Ammon's horn (tissue), 1 donor: Measurements from ENCODE around the gene BEND6.
A peak's percentile ranks its signal among the peaks of the same experiment; 100 is the strongest.

Experiments used
- DNase-seq: peaks from one replicate; pipeline ENCODE4 v3.0.0-alpha.2; 2016; ENCODE audit warnings: low spot score

BEND6 gene

DNA sequence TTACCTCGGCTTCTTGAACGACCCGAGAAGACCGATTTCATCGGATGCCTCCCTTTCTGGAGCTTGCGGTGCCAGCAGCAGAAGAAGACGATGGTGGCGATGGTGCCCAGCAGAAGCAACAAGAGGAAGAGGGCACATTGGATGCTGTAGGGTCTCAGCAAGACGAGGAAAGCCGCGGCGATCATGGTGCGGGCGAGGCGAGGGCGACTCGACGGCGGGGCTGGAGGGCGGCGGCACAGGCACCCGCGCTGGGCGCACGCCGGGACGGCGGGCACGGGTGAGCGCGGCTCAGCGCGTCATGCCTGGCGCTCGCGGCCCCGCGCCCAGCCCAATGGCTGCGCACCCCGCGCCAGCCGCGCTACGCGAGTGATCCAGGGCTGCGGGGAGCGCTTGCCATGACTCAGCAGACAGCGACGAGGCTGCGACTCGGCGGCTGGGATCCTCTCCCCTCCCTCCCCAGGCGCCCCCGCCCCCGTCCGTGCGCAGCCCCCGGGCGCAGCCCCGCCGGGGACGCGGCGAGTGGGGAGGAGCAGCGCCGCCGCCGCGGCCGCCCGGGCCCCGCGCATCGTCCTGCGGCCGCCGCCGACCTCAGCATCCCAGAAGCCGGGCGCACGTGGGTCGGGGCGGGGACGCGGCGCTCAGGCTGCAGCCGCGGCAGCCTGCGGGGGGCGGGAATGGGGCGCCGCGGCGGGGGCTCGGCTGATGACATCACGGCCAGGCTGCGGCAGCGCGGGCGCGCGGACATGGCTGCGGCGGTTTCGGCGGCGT is at the start of gene BEND6:
BEND6 (plus strand) TSS at position 705 of the 768 bp plus-strand sequence. CDS start 26,704 bp downstream, outside the sequence.
- peak; percentile 83 for DNase-seq

DNA sequence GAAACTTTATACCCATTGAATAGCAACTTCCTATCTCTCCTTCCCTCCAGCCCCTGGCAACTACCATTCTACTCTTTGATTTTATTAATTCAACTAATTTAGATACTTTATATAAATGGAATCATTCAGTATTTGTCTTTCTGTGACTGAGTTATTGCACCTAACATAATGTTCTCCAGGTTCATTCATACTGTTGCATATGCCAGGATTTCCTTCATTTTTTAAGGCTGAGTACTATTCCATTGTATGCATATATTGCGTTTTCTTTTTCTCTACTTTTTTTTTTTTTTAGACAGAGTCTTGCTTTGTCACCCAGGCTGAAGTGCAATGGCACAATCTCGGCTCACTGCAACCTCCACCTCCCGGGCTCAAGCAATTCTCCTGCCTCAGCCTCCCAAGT is 49.5 kb upstream of the BEND6 start:
- no peak for DNase-seq

GRCh38 chr6:56906752-56907151 is 48.2 kb upstream of the BEND6 start:
- no peak for DNase-seq

- no peak for DNase-seq
Measured at GRCh38 chr6:56909115-56909907, 45.6 kb upstream of the BEND6 start.

GRCh38 chr6:56911847-56912246 is 43.1 kb upstream of the BEND6 start:
- no peak for DNase-seq

GRCh38 chr6:56913285-56914074 is 41.4 kb upstream of the BEND6 start:
- peak; percentile 25 for DNase-seq

DNA sequence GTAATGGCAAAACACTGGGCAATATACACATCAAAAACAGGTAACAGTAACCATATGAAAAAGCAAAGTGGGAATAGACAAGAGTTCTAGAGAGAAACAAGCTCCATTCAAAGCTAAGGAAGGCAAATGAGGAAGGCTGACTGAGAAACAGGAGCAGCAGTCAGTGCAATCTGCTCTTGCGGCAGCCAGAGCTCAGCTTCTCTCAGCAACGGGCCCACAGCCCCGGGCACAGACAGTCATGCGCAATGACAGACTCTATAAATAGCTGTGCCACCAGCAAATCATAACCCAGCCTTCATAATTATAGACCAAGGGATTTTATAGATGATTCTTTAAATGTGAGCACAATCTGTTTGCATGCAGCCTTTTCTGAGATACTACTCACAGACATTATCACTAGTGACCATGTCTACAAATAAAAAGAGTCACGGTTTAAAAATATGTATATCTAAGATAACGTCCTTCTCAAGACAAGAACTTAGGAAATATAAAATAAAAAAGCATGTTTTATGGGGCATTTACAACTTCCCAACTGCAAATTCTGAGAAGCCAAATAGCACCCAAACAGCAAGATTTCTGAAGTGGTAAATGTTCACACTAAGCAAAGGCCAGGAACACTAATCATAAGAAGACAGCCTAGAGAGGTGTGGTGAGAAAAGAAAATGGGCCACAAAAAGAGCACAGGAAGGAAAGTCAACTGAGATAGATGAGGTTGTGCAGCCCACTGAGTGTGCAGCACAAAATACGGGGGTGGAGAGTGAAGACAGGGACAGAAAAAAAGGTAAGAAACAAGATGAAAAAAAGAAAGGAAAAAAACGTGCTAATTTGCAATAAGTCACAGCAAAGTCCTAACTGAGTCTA is 39.9 kb upstream of the BEND6 start:
- DNase-seq: peak; percentile 84

DNA sequence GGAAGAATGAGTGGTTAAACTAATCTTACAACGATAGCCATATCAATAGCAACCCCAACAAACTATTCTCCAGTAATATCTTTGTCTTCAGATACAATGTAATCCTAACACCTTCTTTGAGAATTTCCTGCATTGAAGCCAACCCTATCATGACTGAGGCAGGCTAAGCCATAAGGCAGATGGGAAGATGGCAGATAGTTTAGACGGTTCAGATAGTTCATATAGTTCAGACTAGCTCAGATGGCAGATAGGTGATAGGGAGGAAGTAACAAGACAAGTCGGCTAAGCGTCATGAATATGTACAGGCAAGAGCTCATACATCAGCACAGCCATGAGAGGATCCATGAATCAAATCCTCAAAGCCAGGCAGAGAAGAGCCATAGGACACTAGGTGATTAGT is 39.1 kb upstream of the BEND6 start:
- no peak for DNase-seq

- DNase-seq: no peak
Measured at GRCh38 chr6:56916849-56917551, 37.9 kb upstream of the BEND6 start.

DNA sequence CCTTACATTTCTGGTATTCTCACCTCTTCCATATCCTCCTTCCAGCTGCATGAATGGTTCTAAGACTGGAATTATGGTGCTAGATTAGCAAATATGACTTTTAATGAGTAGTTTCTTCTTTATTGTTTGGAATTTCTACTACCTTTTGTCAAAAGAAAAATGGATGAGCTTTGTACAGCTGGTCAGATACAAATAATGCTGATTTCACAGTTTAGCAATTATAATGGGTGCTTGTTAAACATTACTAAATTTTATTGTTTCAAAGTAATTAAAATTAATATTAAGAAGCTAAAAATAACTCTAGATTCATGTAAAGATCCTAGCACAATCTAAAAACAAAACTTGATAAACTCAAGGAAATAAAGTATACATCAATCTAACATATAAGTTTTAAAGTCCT is 32.3 kb upstream of the BEND6 start:
- DNase-seq: no peak

GRCh38 chr6:56923565-56923964 is 31.3 kb upstream of the BEND6 start:
- DNase-seq: no peak

DNA sequence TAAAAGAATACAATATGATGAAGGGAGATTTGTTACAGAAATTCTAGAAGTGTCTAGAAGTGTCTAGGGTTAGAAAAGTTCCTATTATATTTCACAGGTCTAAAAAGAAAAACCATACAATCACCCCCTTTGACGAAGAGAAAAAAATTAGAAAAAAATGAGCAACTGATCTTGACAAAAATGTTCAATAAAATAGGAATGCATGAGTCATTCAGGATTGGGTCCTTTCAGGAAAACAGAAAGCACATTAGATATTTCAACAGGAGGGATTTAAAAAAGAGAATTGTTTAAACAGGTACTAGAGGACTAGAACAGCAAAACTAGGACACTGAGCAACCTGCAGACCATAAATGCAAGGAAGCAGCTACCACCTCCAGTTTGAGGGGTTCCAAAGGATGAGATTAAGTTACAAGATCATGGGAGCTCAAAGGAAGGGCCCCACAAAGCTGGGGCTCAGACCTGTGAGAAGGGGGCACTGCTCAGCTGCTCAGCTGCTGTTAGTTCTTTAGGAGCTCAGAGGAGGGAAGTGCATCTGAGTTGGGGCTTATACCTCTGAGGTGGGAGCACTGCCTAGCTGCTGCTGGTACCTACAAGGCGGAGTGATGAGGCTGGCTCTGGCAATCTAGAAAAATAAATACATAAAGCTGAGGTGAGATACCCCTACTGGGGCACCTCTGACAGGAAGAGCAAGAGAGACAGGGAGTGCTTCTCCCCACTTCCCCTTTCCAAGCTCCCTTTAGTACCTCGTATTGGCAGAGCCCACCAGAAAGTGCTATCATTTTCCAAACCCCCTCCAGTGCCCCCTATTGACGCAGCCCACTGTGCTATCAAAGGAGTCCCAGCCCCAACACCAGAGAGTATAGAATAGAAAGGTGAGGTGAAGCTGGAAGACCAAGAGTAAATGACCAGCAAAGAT is 27.1 kb upstream of the BEND6 start:
- DNase-seq: no peak

- DNase-seq: no peak
Measured at GRCh38 chr6:56930846-56931245, 24.1 kb upstream of the BEND6 start.

DNA sequence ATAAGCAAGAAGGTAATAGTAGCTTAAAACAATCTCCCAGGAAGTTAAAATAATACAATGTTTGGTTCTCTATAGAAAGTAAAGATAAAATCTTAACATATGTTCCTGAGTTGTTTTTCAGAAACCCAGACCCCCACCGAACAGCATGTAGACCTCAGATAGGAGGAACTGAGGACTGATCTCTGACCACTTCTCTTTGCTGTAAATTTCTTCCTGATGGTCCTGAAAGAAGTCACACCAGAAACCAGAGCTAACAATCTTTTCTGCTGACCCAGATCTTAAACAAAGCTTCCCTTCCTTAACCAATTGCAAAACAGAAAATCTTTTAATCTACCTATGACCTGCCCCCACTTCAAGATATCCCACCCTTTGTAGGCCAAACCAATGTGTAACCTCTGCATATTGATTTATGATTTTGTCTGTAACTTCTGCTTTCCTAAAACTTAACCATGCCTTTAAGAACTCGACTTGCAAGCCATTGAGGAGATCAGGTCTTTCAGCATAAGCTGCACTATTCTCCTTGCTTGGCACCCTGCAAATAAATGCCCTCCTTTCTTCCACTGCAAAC is 21.9 kb upstream of the BEND6 start:
- no peak for DNase-seq

DNA sequence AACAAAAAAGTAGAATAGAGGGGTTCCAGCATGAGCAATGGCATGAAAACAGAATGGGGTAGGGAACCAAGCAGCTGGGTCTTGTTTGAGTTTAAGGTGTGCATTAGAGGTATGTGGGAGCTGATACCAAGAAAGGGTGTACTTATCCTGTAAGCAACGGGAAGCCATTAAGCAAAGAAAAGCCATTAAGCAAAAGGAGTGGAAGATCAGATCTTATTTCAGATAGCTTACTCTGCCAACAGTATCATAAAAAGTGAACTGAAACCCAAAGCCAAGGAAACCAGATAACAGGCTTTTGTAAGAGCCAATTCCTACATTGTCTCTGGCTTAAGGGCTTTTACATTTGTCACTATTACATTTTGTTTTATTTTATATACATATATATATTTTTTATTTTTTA is 21.3 kb upstream of the BEND6 start:
- DNase-seq: no peak

GRCh38 chr6:56934876-56935275 is 20.0 kb upstream of the BEND6 start:
- no peak for DNase-seq

DNA sequence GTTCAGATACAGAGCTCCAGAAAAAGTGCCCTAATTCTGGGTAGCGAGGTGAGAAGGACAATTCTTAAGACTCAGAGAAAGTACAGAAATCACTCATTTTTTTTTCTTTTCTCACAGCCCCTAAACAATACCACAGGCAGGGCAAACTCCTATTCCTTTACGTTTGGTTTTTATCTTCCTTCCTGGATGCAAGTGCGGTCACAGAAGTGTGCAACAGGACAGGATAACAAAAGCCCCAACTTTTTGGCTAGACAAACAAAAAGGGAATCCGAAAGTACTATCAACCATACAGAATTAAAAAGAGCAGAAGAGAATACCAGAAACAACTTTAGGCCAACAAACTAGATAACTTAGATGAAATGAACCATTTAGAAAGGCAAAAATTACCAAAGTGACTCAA is 18.4 kb upstream of the BEND6 start:
- no peak for DNase-seq

- no peak for DNase-seq
Measured at GRCh38 chr6:56938649-56939191, 16.2 kb upstream of the BEND6 start.

- DNase-seq: no peak
Measured at GRCh38 chr6:56940463-56940862, 14.4 kb upstream of the BEND6 start.
